D721Med (cell line): Measurements from ENCODE around the gene FES.

Source experiments
- DNase-seq: peaks from one replicate; pipeline ENCODE4 v3.0.0; 2011; ENCODE audit warnings: low spot score; ENCODE audit not compliant: insufficient read length
- FAIRE-seq: peaks from 2 replicates; lab custom pipeline; 2011; peaks lifted over from hg19 to GRCh38; lab: Jason Lieb, UNC
- TF ChIP-seq, protein P1 (sequence below): IDR thresholded peaks from 2 replicates; pipeline ENCODE4 v1.5.1; 2012; ENCODE audit warnings: mild to moderate bottlenecking, control low read depth; ENCODE audit not compliant: insufficient read depth; ENCODE audit errors: missing control alignments

Gene FES

GRCh38 chr15:90902040-90902839 is 17.9 kb downstream of the FES start:
- FAIRE-seq (no peak), DNase-seq (peak; percentile 88)
- TF ChIP-seq, protein P1, sequence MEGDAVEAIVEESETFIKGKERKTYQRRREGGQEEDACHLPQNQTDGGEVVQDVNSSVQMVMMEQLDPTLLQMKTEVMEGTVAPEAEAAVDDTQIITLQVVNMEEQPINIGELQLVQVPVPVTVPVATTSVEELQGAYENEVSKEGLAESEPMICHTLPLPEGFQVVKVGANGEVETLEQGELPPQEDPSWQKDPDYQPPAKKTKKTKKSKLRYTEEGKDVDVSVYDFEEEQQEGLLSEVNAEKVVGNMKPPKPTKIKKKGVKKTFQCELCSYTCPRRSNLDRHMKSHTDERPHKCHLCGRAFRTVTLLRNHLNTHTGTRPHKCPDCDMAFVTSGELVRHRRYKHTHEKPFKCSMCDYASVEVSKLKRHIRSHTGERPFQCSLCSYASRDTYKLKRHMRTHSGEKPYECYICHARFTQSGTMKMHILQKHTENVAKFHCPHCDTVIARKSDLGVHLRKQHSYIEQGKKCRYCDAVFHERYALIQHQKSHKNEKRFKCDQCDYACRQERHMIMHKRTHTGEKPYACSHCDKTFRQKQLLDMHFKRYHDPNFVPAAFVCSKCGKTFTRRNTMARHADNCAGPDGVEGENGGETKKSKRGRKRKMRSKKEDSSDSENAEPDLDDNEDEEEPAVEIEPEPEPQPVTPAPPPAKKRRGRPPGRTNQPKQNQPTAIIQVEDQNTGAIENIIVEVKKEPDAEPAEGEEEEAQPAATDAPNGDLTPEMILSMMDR = peak; percentile 58

DNA sequence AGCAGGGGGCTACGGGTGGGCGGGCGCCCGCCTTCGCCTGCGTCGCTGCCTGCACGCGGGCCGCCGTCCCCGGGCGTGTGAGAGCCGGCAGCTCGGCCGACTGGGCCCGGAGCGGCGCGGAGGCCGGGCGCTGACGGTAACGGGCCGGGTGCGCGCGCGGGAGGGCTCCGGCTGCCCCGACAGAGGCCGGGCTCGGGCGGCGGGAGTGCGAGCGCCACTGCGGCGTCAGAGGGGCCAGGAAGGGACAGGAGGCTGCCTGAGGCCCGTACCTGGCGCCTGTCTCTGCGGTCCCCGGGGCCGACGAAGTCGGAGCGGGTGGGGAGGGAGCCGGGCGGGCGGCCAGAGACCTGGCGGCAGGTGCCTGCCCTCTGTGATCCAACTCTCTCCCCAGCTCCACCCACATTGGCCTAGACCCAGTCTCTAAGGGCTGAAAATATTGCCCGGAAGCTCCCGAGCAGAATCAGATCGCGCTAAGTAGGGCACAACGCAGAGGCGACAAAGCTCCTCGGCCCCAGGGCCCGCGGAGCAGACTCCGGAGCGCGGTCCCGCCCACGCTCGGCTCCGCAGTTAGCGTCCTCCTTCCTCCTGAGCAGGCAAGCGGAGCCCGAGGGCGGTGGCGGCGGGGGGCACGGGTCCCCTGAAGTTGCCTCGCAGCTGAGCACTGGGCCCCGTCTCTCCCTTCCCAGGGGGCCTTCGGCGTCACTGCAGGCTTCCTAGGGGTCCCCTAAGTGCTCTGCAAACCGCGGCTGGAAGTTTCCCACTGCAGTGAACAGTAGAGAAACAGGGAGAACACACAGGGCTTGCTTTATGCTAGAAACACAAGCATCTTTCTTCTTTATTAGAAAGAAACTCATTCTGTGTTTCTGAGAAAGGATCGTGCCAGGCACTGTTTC is 18.8 kb downstream of the FES start, which contains the start of gene MAN2A2:
Gene MAN2A2 (plus strand): TSS at position 463 of the 893 bp plus-strand sequence. CDS start 906 bp downstream, outside the sequence.
- peak; percentile 57 for DNase-seq
- no peak for FAIRE-seq
- TF ChIP-seq, protein P1 = no peak

DNA sequence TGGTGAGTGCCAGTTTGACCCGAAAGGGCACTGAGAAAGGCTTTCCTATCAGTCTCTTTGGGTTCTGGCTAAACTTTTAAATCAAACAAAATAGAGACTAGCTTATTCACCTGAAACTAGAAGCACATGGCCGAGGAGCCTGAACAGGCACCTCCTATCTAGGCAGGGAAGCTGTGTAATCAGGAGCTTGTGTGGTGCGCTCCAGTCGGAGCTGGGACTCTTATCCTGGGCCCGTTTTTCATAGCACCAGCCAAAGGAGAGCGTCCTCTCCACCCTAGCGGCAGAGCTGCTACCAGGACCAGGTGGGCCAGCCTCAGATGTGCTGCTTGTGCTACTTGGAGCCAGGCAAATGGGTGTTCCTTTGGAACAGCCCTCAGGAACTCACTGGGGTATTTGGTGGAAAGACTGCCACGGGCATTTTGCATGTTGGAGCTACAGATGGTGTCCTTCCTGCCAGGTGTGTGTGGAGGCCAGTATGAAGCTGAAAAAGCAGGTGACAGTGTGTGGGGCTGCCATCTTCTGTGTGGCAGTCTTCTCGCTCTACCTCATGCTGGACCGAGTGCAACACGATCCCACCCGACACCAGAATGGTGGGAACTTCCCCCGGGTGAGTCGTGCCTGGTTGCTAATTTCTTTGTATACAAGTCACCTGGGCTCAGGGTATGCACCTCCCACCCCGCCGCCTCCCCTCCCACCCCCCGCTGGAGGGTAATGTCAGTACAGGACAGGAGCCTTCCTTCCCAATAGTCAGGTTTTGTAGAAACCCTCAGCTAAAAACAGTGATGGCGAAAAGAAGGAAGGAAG is 19.6 kb downstream of the FES start:
- TF ChIP-seq, protein P1 = no peak
- no peak for DNase-seq
- FAIRE-seq = no peak

- FAIRE-seq = no peak
- DNase-seq = no peak
- TF ChIP-seq, protein P1 = no peak
Observed at GRCh38 chr15:90904746-90905145, 20.4 kb downstream of the FES start.

GRCh38 chr15:90905306-90906180 is 21.2 kb downstream of the FES start:
- FAIRE-seq (no peak), DNase-seq (no peak)
- TF ChIP-seq, protein P1 = no peak
